Osteoblast (primary cell): Measurements from ENCODE around the gene HDAC6. TPM values are rescaled to one million over a fixed set of nuclear protein-coding genes. Genes with fewer than 3 reads are reported as not detected.

Experiments
- DNase-seq: peaks from one replicate; pipeline ENCODE4 v3.0.0; 2011; ENCODE audit warnings: low spot score, mixed read lengths; ENCODE audit not compliant: insufficient read length; ENCODE audit errors: missing footprints
- H2AFZ ChIP-seq: 2 replicates; pipeline ENCODE4 v1.6.0; 2011; ENCODE audit warnings: mild to moderate bottlenecking, low read length
- H3K27ac ChIP-seq: 2 replicates; pipeline ENCODE4 v1.5.1; 2011; ENCODE audit warnings: mild to moderate bottlenecking, low read depth, low read length, moderate library complexity
- H3K27me3 ChIP-seq: 2 replicates; pipeline ENCODE4 v1.6.0; 2012; ENCODE audit warnings: mild to moderate bottlenecking, control low read depth, inconsistent platforms, low read length, moderate library complexity; ENCODE audit not compliant: insufficient read depth
- H3K36me3 ChIP-seq: 2 replicates; pipeline ENCODE4 v1.5.1; 2011; ENCODE audit warnings: mild to moderate bottlenecking, low read length, control low read depth, moderate library complexity; ENCODE audit not compliant: insufficient read depth
- H3K4me1 ChIP-seq: 2 replicates; pipeline ENCODE4 v1.5.1; 2011; ENCODE audit warnings: mild to moderate bottlenecking, low read length, control low read depth, moderate library complexity; ENCODE audit not compliant: insufficient read depth
- H3K4me2 ChIP-seq: 2 replicates; pipeline ENCODE4 v1.6.0; 2011; ENCODE audit warnings: mild to moderate bottlenecking, low read length; ENCODE audit not compliant: insufficient read depth
- H3K4me3 ChIP-seq: fragments of 200-600 bp; sonication (generic); 3 replicates; pipeline ENCODE4 v1.5.1; 2012; ENCODE audit warnings: mild to moderate bottlenecking, low read length, inconsistent platforms; ENCODE audit not compliant: insufficient read depth
- H3K79me2 ChIP-seq: 2 replicates; pipeline ENCODE4 v1.6.0; 2012; ENCODE audit warnings: mild to moderate bottlenecking, low read length, control low read depth, inconsistent platforms; ENCODE audit not compliant: insufficient read depth
- H3K9me3 ChIP-seq: 2 replicates; pipeline ENCODE4 v1.5.1; 2011; ENCODE audit warnings: low read depth, low read length, control low read depth
- H4K20me1 ChIP-seq: 2 replicates; pipeline ENCODE4 v1.6.0; 2012; ENCODE audit warnings: mild to moderate bottlenecking, low read length, control low read depth; ENCODE audit not compliant: insufficient read depth
- total RNA-seq: library from RNA; depleted of rRNA; stranded (reverse); fragments of >200 nt; gene quantifications from 2 replicates; pipeline ENCODE4 v1.2.3, GENCODE V29; 2012
- TF ChIP-seq, protein P1 (sequence below): IDR thresholded peaks from 2 replicates; pipeline ENCODE4 v1.5.1; 2011; ENCODE audit warnings: mild to moderate bottlenecking, low read depth, low read length, moderate library complexity; ENCODE audit errors: extremely low read depth

The HDAC6 gene
- total RNA-seq, 1 donor = 30.4 TPM

DNA sequence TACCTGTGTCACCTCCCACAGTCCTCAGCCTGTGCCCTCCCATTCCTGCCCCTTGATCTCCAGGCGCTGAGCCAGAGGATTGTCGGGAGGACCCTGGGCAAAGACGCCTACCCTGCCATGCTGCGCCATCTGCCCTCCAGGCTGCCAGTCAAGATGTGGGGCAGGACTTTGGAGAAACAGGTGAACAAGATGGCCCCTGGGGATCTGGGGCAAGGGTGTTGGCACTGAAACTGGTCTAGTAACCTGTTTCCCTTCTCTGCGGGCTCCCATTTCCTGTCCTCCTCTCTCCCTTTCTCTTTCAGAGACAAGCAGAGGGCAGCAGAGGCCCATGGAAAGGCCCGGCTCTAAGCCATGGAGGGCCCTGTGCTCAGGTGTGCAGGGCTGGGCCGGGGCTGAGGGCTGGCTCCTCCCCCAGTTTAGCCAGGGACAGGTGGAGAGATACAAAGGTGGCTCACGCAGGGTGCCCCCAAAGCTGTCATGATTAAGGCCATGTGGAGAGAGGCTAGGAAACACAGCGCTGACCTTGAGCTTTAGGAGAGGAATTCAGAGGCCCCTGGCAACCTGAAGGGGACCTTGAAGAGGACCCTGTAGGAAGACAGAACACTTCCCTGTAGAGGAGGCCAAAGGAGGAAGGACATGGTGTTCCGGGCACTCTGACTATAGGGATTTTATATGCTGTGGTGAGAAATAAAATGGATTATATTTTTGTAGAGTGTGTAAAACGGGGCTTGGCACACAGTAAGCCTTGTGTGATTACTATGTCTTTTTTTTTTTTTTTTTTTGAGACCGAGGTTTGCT lies 40.0 kb upstream of the HDAC6 start, which contains the start of gene GLOD5:
Gene GLOD5 (plus strand): TSS at position 74 of the 798 bp plus-strand sequence. CDS start 44 bp downstream, at position 118.
- Histone ChIP-seq H3K9me3 (no peaks in the 10 kb centered on the region), H2AFZ (no peak within 1 kb of the TSS), H4K20me1 (no peaks in the 10 kb centered on the region), H3K36me3 (no peaks in the 10 kb centered on the region), H3K27me3 (no peaks in the 10 kb centered on the region), H3K79me2 (no peaks in the 10 kb centered on the region), H3K27ac (no peak within 1 kb of the TSS), H3K4me3 (no peak within 1 kb of the TSS), H3K4me1 (no peaks in the 10 kb centered on the region), H3K4me2 (no peak within 1 kb of the TSS)
- TF ChIP-seq, protein P1, sequence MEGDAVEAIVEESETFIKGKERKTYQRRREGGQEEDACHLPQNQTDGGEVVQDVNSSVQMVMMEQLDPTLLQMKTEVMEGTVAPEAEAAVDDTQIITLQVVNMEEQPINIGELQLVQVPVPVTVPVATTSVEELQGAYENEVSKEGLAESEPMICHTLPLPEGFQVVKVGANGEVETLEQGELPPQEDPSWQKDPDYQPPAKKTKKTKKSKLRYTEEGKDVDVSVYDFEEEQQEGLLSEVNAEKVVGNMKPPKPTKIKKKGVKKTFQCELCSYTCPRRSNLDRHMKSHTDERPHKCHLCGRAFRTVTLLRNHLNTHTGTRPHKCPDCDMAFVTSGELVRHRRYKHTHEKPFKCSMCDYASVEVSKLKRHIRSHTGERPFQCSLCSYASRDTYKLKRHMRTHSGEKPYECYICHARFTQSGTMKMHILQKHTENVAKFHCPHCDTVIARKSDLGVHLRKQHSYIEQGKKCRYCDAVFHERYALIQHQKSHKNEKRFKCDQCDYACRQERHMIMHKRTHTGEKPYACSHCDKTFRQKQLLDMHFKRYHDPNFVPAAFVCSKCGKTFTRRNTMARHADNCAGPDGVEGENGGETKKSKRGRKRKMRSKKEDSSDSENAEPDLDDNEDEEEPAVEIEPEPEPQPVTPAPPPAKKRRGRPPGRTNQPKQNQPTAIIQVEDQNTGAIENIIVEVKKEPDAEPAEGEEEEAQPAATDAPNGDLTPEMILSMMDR = no peak
- DNase-seq = no peak

DNA sequence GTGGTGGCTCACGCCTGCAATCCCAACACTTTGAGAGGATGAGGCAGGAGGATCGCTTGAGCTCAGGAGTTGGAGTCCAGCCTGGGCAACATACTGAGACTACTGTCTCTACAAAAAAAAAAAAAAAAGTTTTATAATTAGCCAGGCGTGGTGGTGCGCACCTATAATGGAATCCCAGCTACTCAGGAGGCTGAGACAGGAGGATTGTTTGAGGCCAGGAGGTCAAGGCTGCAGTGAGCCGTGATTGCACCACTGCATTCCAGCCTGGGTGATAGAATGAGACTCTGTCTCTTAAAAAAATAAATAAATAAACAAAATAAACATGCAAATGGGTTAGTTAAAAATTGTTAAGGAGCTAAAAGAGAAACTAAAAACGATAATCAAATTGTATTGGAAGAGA lies 32.6 kb upstream of the HDAC6 start:
- no peak for DNase-seq
- H3K27me3 ChIP-seq = no peaks in the 10 kb centered on the region
- TF ChIP-seq, protein P1 = no peak
- H3K27ac ChIP-seq = no peak overlapping the region
- H2AFZ ChIP-seq = no peak overlapping the region
- H3K79me2 ChIP-seq = no peaks in the 10 kb centered on the region
- no peaks in the 10 kb centered on the region for H3K4me1 ChIP-seq
- H3K36me3 ChIP-seq = no peaks in the 10 kb centered on the region
- no peaks in the 10 kb centered on the region for H3K9me3 ChIP-seq
- no peaks in the 10 kb centered on the region for H4K20me1 ChIP-seq
- H3K4me3 ChIP-seq = no peak overlapping the region
- no peak overlapping the region for H3K4me2 ChIP-seq

DNA sequence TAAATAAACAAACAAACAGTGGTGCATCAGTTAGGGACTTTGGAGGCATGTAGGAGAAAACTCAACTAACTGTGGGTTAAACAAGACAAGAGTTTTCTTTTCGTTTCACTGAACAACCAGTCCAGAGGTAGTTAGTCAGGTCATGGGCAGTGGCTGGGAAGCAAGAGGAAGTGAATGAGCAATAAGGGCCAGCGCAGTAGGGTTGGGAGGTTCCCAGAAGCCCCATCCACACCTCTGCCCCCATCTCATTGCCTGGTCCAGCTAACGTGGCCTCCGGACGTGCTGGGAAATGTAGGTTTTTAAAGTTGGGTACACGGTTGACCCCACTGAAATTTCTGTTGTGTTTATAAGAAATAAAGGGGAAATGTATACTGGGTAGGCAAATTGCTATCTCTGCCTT lies 31.6 kb upstream of the HDAC6 start:
- no peak overlapping the region for H3K4me2 ChIP-seq
- no peaks in the 10 kb centered on the region for H3K9me3 ChIP-seq
- no peaks in the 10 kb centered on the region for H3K36me3 ChIP-seq
- H3K4me3 ChIP-seq = no peak overlapping the region
- H2AFZ ChIP-seq = no peak overlapping the region
- no peak overlapping the region for H3K27ac ChIP-seq
- H4K20me1 ChIP-seq = no peaks in the 10 kb centered on the region
- no peaks in the 10 kb centered on the region for H3K79me2 ChIP-seq
- no peak for DNase-seq
- H3K4me1 ChIP-seq = no peaks in the 10 kb centered on the region
- TF ChIP-seq, protein P1 = no peak
- H3K27me3 ChIP-seq = no peaks in the 10 kb centered on the region

DNA sequence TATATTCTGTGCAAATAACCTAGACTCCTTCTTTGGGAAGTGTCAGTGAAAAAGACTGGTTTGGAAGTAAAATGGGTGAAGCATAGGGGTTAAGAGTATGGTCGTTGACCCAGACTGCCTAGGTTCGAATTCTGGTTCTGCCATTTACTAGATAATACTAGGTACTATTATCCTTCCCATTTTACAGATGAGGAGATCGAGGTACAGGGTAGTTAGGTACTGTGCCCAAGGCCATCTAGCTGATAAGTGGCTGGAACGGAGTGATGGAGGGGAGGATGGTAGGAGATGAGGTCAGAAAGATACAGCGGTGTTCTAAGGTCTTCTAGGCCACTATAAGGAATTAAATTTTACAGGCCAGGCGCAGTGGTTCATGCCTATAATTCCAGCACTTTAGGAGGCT lies 29.3 kb upstream of the HDAC6 start:
- Histone ChIP-seq H3K79me2 (no peaks in the 10 kb centered on the region), H3K9me3 (no peaks in the 10 kb centered on the region), H3K4me2 (no peak overlapping the region), H3K27ac (no peak overlapping the region), H3K36me3 (no peaks in the 10 kb centered on the region), H4K20me1 (no peaks in the 10 kb centered on the region), H3K4me3 (no peak overlapping the region), H2AFZ (no peak overlapping the region), H3K4me1 (no peaks in the 10 kb centered on the region), H3K27me3 (no peaks in the 10 kb centered on the region)
- TF ChIP-seq, protein P1 = no peak
- no peak for DNase-seq
